ENCODE results near the gene NPPB.

The NPPB gene

GRCh38 chr1:11841245-11842153 lies 17.2 kb downstream of the NPPB start:
- in situ Hi-C loops (cut with MboI; ENCODE audit: low sequenced_read_pairs, unreplicated experiment): loop anchor here (10.0 kb wide), 1 partner anchor 63 kb away; no protein-coding TSS in a partner anchor
- DNase-seq (ENCODE audit: low spot score): no peak
- TF ChIP-seq, protein P1, sequence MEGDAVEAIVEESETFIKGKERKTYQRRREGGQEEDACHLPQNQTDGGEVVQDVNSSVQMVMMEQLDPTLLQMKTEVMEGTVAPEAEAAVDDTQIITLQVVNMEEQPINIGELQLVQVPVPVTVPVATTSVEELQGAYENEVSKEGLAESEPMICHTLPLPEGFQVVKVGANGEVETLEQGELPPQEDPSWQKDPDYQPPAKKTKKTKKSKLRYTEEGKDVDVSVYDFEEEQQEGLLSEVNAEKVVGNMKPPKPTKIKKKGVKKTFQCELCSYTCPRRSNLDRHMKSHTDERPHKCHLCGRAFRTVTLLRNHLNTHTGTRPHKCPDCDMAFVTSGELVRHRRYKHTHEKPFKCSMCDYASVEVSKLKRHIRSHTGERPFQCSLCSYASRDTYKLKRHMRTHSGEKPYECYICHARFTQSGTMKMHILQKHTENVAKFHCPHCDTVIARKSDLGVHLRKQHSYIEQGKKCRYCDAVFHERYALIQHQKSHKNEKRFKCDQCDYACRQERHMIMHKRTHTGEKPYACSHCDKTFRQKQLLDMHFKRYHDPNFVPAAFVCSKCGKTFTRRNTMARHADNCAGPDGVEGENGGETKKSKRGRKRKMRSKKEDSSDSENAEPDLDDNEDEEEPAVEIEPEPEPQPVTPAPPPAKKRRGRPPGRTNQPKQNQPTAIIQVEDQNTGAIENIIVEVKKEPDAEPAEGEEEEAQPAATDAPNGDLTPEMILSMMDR (IDR thresholded peaks at IDR 0.05; ENCODE audit: borderline replicate concordance, control extremely low read depth, extremely low read depth, insufficient read depth, missing control alignments): no peak

- DNase-seq (ENCODE audit: low spot score): no peak
- TF ChIP-seq, protein P1 (IDR thresholded peaks at IDR 0.05; ENCODE audit: borderline replicate concordance, control extremely low read depth, extremely low read depth, insufficient read depth, missing control alignments): no peak
- in situ Hi-C loops (cut with MboI; ENCODE audit: low sequenced_read_pairs, unreplicated experiment): loop anchor here (10.0 kb wide), 1 partner anchor 65 kb away; no protein-coding TSS in a partner anchor
These were observed 18.7 kb downstream of the NPPB start for GRCh38 chr1:11839727-11840705.

DNA sequence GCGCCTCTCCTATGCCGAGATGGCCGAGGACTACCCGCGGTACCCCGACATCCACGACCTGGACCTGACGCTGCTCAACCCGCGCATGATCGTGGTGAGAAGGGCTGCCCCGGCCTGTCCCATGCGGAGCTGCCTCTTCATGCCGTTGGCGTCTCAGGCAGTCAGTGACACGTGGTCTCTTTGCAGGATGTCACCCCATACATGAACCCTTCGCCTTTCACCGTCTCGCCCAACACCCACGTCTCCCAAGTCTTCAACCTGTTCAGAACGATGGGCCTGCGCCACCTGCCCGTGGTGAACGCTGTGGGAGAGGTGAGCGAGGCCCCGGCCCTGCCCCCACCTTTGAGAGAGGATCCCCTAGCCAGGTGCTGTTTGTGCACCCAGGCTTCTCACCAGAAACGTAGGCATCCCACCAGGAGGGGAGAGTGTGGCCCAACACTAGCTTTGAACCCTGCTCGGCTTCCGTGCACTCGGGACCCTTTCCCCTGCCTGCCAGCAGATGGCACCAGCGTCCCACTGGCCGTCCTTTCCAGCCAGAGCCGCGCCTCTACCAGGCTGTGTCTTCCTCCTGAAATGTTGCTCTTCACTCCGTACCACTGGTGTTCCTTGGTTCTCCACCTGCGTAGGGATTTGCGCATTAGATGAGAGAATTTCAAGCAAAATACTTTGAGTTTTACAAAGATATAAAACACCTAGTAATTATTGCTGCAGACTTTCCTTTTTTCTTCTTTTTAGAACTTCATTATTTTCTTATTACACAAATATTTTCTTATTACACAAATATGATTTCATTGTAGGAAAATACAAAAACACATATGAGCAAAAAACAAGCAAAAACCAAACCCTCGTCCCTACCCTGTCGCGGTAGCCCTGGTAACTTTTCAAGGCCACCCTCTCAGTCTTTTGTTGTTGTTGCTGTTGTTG lies 20.1 kb downstream of the NPPB start:
- TF ChIP-seq, protein P1 (IDR thresholded peaks at IDR 0.05; ENCODE audit: borderline replicate concordance, control extremely low read depth, extremely low read depth, insufficient read depth, missing control alignments): peak; percentile 96
- in situ Hi-C loops (cut with MboI; ENCODE audit: low sequenced_read_pairs, unreplicated experiment): no loop called here
- DNase-seq (ENCODE audit: low spot score): peak; percentile 95

- in situ Hi-C loops (cut with MboI; ENCODE audit: low sequenced_read_pairs, unreplicated experiment): no loop called here
- DNase-seq (ENCODE audit: low spot score): no peak
- TF ChIP-seq, protein P1 (IDR thresholded peaks at IDR 0.05; ENCODE audit: borderline replicate concordance, control extremely low read depth, extremely low read depth, insufficient read depth, missing control alignments): no peak
These were observed 20.9 kb downstream of the NPPB start for GRCh38 chr1:11837767-11838348.

GRCh38 chr1:11836955-11837766 lies 21.6 kb downstream of the NPPB start:
- DNase-seq (ENCODE audit: low spot score): no peak
- TF ChIP-seq, protein P1 (IDR thresholded peaks at IDR 0.05; ENCODE audit: borderline replicate concordance, control extremely low read depth, extremely low read depth, insufficient read depth, missing control alignments): no peak
- in situ Hi-C loops (cut with MboI; ENCODE audit: low sequenced_read_pairs, unreplicated experiment): no loop called here

All from GM13976 (cell line).